PC-3 (cell line): ENCODE measurements around the gene PI4KB. TPM values are rescaled to one million over a fixed set of nuclear protein-coding genes. Genes with fewer than 3 reads are reported as not detected.

Experiments
- ATAC-seq: fragments of 200-7000 bp; cut with Tn5 transposase; 2 replicates; pipeline ENCODE4 v1.9.1; 2020; ENCODE audit warnings: mild to moderate bottlenecking, moderate library complexity
- BruUV-seq: library from RNA; stranded (reverse); fragments of 400-500 nt; replicated peaks from 2 replicates; lab custom pipeline; 2021; lab: Mats Ljungman, UMichigan
- CTCF ChIA-PET: fragments of 300-600 bp; sonication (Branson Sonifier 250); formaldehyde crosslinking; loops from one replicate; lab custom pipeline; 2022; ENCODE audit warnings: antibody characterized with exemption; lab: Charles Lee
- POLR2A ChIA-PET: fragments of 300-600 bp; sonication (Branson Sonifier 250); formaldehyde crosslinking; loops from one replicate; lab custom pipeline; 2022; ENCODE audit warnings: antibody characterized with exemption; ENCODE audit not compliant: unreplicated experiment; lab: Charles Lee
- DNase-seq: peaks from one replicate; pipeline ENCODE4 v3.0.0-alpha.2; 2015
- H2AFZ ChIP-seq: fragments of 300-600 bp; sonication (generic); 2 replicates; pipeline ENCODE4 v1.6.0; 2016; ENCODE audit warnings: antibody characterized with exemption, low read length
- H3F3A ChIP-seq: fragments of 300-600 bp; sonication (generic); one replicate; pipeline ENCODE4 v1.6.0; 2017; ENCODE audit warnings: antibody characterized with exemption, low read length, control low read depth, mild to moderate bottlenecking; ENCODE audit not compliant: unreplicated experiment
- H3K27ac ChIP-seq: fragments of 300-600 bp; sonication (generic); 2 replicates; pipeline ENCODE4 v1.5.1; 2016; ENCODE audit warnings: mild to moderate bottlenecking, low read length
- H3K27me3 ChIP-seq: fragments of 300-600 bp; sonication (generic); 2 replicates; pipeline ENCODE4 v1.6.1; 2016; ENCODE audit warnings: low read length, mixed read lengths
- H3K36me3 ChIP-seq: fragments of 300-600 bp; sonication (generic); 2 replicates; pipeline ENCODE4 v1.6.1; 2016; ENCODE audit warnings: low read depth, mixed run types, low read length, mixed read lengths
- H3K4me1 ChIP-seq: fragments of 300-600 bp; sonication (generic); 2 replicates; pipeline ENCODE4 v1.5.1; 2016; ENCODE audit warnings: low read length; ENCODE audit not compliant: insufficient read depth
- H3K4me2 ChIP-seq: fragments of 300-600 bp; sonication (generic); 2 replicates; pipeline ENCODE4 v1.6.0; 2016; ENCODE audit warnings: low read length
- H3K4me3 ChIP-seq: fragments of 300-600 bp; sonication (generic); 2 replicates; pipeline ENCODE4 v1.5.1; 2016; ENCODE audit warnings: mild to moderate bottlenecking, low read length, mixed read lengths
- H3K79me2 ChIP-seq: fragments of 300-600 bp; sonication (generic); 2 replicates; pipeline ENCODE4 v1.6.1; 2017; ENCODE audit warnings: low read length, mixed read lengths
- H3K9ac ChIP-seq: fragments of 300-600 bp; sonication (generic); 2 replicates; pipeline ENCODE4 v1.6.0; 2016; ENCODE audit warnings: mild to moderate bottlenecking, low read length
- H3K9me2 ChIP-seq: fragments of 300-600 bp; sonication (generic); replicated peaks from 2 replicates; pipeline ENCODE4 v1.6.1; 2016; ENCODE audit warnings: mixed run types, low read length, mixed read lengths
- H3K9me3 ChIP-seq: fragments of 300-600 bp; sonication (generic); 2 replicates; pipeline ENCODE4 v1.6.1; 2016; ENCODE audit warnings: low read length, mixed read lengths
- H4K20me1 ChIP-seq: fragments of 300-600 bp; sonication (generic); 2 replicates; pipeline ENCODE4 v1.6.1; 2016; ENCODE audit warnings: low read length, mixed read lengths
- CTCF ChIP-seq: fragments of 300-600 bp; sonication (generic); conservative IDR thresholded peaks from 2 replicates; pipeline ENCODE4 v1.5.1; 2017; ENCODE audit warnings: antibody characterized with exemption, low read depth, mild to moderate bottlenecking, low read length
- EZH2 ChIP-seq: fragments of 300-600 bp; sonication (generic); IDR thresholded peaks from one replicate; pipeline ENCODE4 v1.6.1; 2017; ENCODE audit warnings: antibody characterized with exemption, mild to moderate bottlenecking, low read length; ENCODE audit not compliant: unreplicated experiment
- EZH2phosphoT487 ChIP-seq: fragments of 300-600 bp; sonication (generic); IDR thresholded peaks from 2 replicates; pipeline ENCODE4 v1.6.1; 2018; ENCODE audit warnings: mild to moderate bottlenecking, antibody characterized with exemption, low read length, borderline replicate concordance
- intact Hi-C: fragments of 100-400 bp; cut with micrococcal nuclease; formaldehyde crosslinking; loops from 2 replicates; pipeline ENCODE4 v1.9.0; 2023
- total RNA-seq: library from RNA; depleted of rRNA; stranded (reverse); fragments of >200 nt; gene quantifications from 2 replicates; pipeline ENCODE4 v1.2.3, GENCODE V29; 2014

PI4KB gene
- total RNA-seq, 1 experiment from 2014 or later = 99.5 TPM

GRCh38 chr1:151286619-151287340 lies 40.4 kb downstream of the PI4KB start:
- no peak overlapping the region for H3K4me3 ChIP-seq
- no peak overlapping the region for H2AFZ ChIP-seq
- peaks cover 22% of the 10 kb centered on the region; the same call in 1 of the 2 replicates for H3K36me3 ChIP-seq
- no peak overlapping the region for H3K4me2 ChIP-seq
- H4K20me1 ChIP-seq = no peaks in the 10 kb centered on the region
- ChIA-PET POLR2A (interaction anchor here (0.6 kb wide), 1 partner anchor 45 kb away, joined by 6 read pairs; no protein-coding TSS in a partner anchor), CTCF (interaction anchor here (0.6 kb wide), 1 partner anchor 109 kb away, joined by 5 read pairs; no protein-coding TSS in a partner anchor)
- H3K9ac ChIP-seq = no peak overlapping the region
- no peak for ATAC-seq
- DNase-seq = no peak
- TF ChIP-seq EZH2phosphoT487 (no peak), EZH2 (no peak), CTCF (no peak)
- no TSS peak for BruUV-seq
- no peaks in the 10 kb centered on the region for H3K9me2 ChIP-seq
- H3K27me3 ChIP-seq = no peaks in the 10 kb centered on the region
- H3K27ac ChIP-seq = no peak overlapping the region
- peaks cover 24% of the 10 kb centered on the region for H3K79me2 ChIP-seq
- no peaks in the 10 kb centered on the region for H3K9me3 ChIP-seq
- H3F3A ChIP-seq = no peaks in the 10 kb centered on the region
- intact Hi-C loops = no loop called here
- peaks cover 13% of the 10 kb centered on the region for H3K4me1 ChIP-seq

GRCh38 chr1:151284013-151284577 lies 43.1 kb downstream of the PI4KB start:
- H3K36me3 ChIP-seq = peaks cover 18% of the 10 kb centered on the region; the same call in 1 of the 2 replicates
- no peaks in the 10 kb centered on the region for H4K20me1 ChIP-seq
- DNase-seq (no peak), ATAC-seq (no peak)
- H3K4me1 ChIP-seq = peaks cover 16% of the 10 kb centered on the region
- no peaks in the 10 kb centered on the region for H3K27me3 ChIP-seq
- H3K27ac ChIP-seq = no peak overlapping the region
- H3F3A ChIP-seq = no peaks in the 10 kb centered on the region
- ChIA-PET POLR2A (interaction anchor here (0.7 to 1.0 kb wide), 2 partner anchors 29 to 167 kb away, joined by 3 to 5 read pairs; partner anchors contain the start of gene PSMD4), CTCF (interaction anchor here (0.6 kb wide), 1 partner anchor 47 kb away, joined by 3 read pairs; no protein-coding TSS in a partner anchor)
- no peak overlapping the region for H2AFZ ChIP-seq
- peaks cover 24% of the 10 kb centered on the region for H3K79me2 ChIP-seq
- H3K9me3 ChIP-seq = no peaks in the 10 kb centered on the region
- BruUV-seq = no TSS peak
- no peak overlapping the region for H3K9ac ChIP-seq
- intact Hi-C loops = loop anchor here (5.0 kb wide), 1 partner anchor 58 kb away; no protein-coding TSS in a partner anchor
- peak overlapping the region; percentile 89 for H3K4me2 ChIP-seq
- H3K4me3 ChIP-seq = no peak overlapping the region
- TF ChIP-seq EZH2phosphoT487 (no peak), CTCF (no peak), EZH2 (no peak)
- no peaks in the 10 kb centered on the region for H3K9me2 ChIP-seq
